Liver (tissue), 3 donors: ENCODE measurements around the gene KLHL2.

ENCODE experiments used
- CTCF ChIP-seq: fragments of 150-350 bp; IDR thresholded peaks from 2 replicates; pipeline ENCODE4 v1.5.1; 2017; ENCODE audit warnings: improper control_type of control experiment, low read depth, low read length; ENCODE audit not compliant: missing input control
- GABPA ChIP-seq, 2 donors: IDR thresholded peaks in 1 of 2; conservative IDR thresholded peaks in 1 of 2; 2 replicates each; pipeline ENCODE4 v1.6.1; 2016; ENCODE audit warnings: antibody characterized with exemption in 2 of 2, mild to moderate bottlenecking in 1 of 2, moderate library complexity in 1 of 2
- MAX ChIP-seq: IDR thresholded peaks from 2 replicates; pipeline ENCODE4 v1.6.1; 2016; ENCODE audit warnings: antibody characterized with exemption
- NR2F2 ChIP-seq: IDR thresholded peaks from 2 replicates; pipeline ENCODE4 v1.6.1; 2016; ENCODE audit warnings: antibody characterized with exemption
- RAD21 ChIP-seq, 2 donors: IDR thresholded peaks; 2 replicates each; pipeline ENCODE4 v1.6.1; 2016; ENCODE audit warnings: antibody characterized with exemption in 2 of 2, mild to moderate bottlenecking in 2 of 2
- REST ChIP-seq: IDR thresholded peaks from 2 replicates; pipeline ENCODE4 v1.6.1; 2016; ENCODE audit warnings: antibody characterized with exemption, mild to moderate bottlenecking
- SP1 ChIP-seq: IDR thresholded peaks from 2 replicates; pipeline ENCODE4 v1.6.1; 2018; ENCODE audit warnings: antibody characterized with exemption, mild to moderate bottlenecking
- TAF1 ChIP-seq: conservative IDR thresholded peaks from 2 replicates; pipeline ENCODE4 v1.6.1; 2016; ENCODE audit warnings: antibody characterized with exemption, mild to moderate bottlenecking
- donor health status: healthy.
- donor health status: healthy.

GRCh38 chr4:165360041-165360695 lies 152.8 kb downstream of the KLHL2 start:
- TF ChIP-seq CTCF (no peak), MAX (no peak), GABPA (IDR thresholded peaks at IDR 0.05 in 1 of 2, conservative IDR thresholded peaks at IDR 0.05 in 1 of 2) (no peak), TAF1 (no peak), REST (no peak), NR2F2 (no peak), RAD21 (IDR thresholded peaks at IDR 0.05) (no peak), SP1 (no peak)
